Dermis blood vessel endothelial cell (primary cell): ENCODE data around the gene ADAMTS17. TPM values are rescaled to one million over a fixed set of nuclear protein-coding genes. Genes with fewer than 3 reads are reported as not detected.

Source experiments
- DNase-seq: peaks from one replicate; pipeline ENCODE4 v3.0.0; 2010
- total RNA-seq: library from RNA; depleted of rRNA; stranded (reverse); fragments of >200 nt; gene quantifications from 2 replicates; pipeline ENCODE4 v1.2.3, GENCODE V29; 2014

Gene ADAMTS17
- total RNA-seq, 1 donor from 2014 or later = 0.17 TPM

GRCh38 chr15:100247228-100248225, 94.2 kb downstream of the ADAMTS17 start:
- no peak for DNase-seq

- DNase-seq = no peak
These were observed 95.9 kb downstream of the ADAMTS17 start for GRCh38 chr15:100245855-100246254.

- DNase-seq = no peak
These were observed 96.3 kb downstream of the ADAMTS17 start for GRCh38 chr15:100245487-100245820.

GRCh38 chr15:100244796-100245486, 96.8 kb downstream of the ADAMTS17 start:
- DNase-seq = no peak

- DNase-seq = no peak
These were observed 98.8 kb downstream of the ADAMTS17 start for GRCh38 chr15:100242989-100243388.

GRCh38 chr15:100241572-100242482, 99.9 kb downstream of the ADAMTS17 start:
- no peak for DNase-seq

GRCh38 chr15:100236981-100237720, 104.6 kb downstream of the ADAMTS17 start:
- no peak for DNase-seq

- no peak for DNase-seq
These were observed 106.7 kb downstream of the ADAMTS17 start for GRCh38 chr15:100235030-100235617.

- no peak for DNase-seq
These were observed 107.4 kb downstream of the ADAMTS17 start for GRCh38 chr15:100234158-100235029.

GRCh38 chr15:100230784-100231183, 111.0 kb downstream of the ADAMTS17 start:
- DNase-seq = no peak

- DNase-seq = no peak
These were observed 112.3 kb downstream of the ADAMTS17 start for GRCh38 chr15:100229181-100230163.

- DNase-seq = no peak
These were observed 114.0 kb downstream of the ADAMTS17 start for GRCh38 chr15:100227781-100228180.

GRCh38 chr15:100226107-100226506, 115.7 kb downstream of the ADAMTS17 start:
- DNase-seq = no peak

- DNase-seq = no peak
These were observed 117.3 kb downstream of the ADAMTS17 start for GRCh38 chr15:100224206-100225185.

- no peak for DNase-seq
These were observed 119.4 kb downstream of the ADAMTS17 start for GRCh38 chr15:100222349-100222715.

GRCh38 chr15:100221471-100222348, 120.1 kb downstream of the ADAMTS17 start:
- no peak for DNase-seq
